GM19438 (cell line): ENCODE data around the gene NELFB.

Experiments
- ATAC-seq: cut with Tn5 transposase; IDR thresholded peaks from one replicate; pipeline ENCODE4 v1.9.1; 2021; ENCODE audit warnings: low read depth; ENCODE audit not compliant: unreplicated experiment

NELFB gene

DNA sequence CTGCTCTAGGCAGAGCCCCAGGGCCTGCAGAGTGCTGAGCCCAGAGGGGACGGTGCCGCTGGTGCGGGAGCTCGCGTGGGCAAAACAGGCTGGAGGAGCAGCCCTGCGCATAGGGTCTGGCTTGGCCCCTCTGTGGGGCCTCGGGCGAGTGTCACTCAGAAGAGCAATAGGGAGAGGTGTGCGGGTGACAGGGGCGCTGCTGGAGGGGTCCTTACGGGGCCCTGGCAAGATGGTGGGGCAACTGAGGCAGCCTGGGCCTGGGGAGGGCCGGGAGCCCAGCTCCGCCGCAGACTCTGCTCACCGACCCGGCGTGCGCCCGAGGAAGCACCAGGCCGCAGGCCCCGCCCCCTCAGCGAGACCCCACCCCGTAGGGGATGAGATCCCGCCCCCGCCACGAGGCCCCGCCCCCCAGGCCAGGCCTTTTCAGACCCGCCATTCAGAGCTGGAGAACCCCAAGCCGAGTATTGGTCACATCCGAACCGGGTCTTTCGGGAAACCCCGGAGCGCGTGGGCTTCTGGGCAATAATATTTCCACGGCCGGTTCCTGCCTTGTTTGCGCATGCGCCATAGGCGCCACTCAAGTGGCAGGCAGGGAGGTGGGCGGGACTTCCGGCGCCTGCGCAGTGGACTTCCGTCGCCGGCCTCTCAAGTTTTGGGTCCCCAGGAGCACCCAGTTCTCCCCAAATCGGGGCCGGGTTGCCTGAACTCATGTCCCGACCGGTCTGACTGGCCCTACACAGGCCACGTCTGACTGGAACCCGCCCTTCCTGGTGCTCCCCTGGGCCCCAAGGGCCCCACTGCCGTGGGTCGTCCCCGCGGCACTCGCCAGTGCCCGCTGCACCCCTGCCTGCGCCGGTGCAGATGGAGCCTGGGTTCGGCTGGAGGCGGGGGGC is 31.8 kb upstream of the NELFB start:
- ATAC-seq: peak; percentile 60

DNA sequence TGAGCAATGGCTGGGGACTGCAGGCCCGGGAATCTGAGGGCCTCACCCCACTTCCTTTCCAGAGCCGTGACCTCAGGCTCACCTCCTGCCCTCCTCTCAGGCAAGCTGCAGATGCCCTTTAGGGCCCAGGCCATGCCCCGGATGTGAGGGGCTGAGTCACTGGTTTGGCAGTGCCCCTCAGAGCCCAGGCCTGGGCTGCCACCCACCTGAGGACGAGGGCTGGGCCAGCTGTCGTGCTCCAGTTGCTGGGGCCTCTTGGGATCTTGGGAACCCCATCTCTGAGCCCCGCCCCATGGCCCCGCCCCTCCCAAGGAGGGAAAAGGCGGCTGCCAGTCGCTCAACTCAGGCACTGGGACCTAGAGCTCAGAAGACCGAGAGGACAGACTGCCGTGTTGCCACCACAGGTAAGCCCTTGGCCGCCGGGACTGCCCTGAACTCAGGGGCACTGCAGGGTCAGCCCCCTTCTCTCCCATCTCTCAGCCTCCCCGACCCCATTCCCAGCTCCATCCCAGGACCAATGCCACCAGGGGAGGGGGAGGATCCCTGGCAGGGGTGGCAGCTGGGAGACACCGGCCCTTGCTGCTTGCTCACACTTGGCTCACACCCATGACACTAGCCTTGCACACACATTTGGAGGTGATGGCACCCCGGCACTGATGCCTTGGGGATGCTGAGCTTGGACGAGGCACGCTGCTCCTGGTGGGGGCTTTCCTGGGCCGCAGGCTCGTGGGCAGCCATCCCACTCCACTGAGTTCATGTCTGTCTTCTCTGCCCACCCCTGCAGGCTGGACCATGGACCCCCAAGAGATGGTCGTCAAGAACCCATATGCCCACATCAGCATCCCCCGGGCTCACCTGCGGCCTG is 30.1 kb upstream of the NELFB start, which contains the start of gene CYSRT1:
TSS of gene CYSRT1 (plus strand) at position 345 of the 865 bp plus-strand sequence. CDS start at position 793, 448 bp downstream.
- no peak for ATAC-seq

GRCh38 chr9:137225699-137226331 is 29.3 kb upstream of the NELFB start:
- ATAC-seq: no peak

DNA sequence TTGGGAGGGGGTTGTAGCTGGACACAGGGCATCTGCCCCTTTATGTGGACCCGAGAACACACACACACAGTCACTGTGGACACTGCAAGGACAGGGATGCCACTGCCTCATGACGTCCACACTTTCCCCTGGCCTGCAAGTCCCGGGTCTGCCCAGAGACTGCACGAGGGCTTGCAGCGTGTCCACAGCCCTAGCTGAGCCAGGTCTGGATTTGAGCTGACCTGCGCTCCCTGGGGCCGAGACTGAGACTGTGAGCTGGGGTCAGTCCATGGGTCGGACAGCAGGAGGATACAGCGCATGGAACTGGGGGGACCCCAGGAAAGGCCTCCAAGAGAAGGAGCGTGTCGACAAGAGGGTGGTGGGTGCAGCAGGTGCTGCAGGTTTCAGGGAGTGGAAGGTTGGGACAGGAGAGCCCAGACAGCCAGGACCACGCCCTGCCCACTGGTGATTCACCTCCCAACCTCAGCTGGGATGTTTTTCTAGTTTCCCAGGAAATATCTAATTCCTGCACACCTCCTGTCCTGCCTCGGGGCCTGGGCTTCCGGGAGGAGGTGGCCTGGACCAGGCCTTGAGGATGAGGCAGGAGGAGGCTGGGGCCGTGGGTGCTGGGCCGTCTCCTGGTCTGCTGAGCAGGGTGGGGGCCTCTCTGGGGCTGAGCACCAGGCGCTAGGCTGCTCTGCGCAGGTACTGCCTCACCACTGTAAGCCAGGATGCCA is 28.6 kb upstream of the NELFB start:
- ATAC-seq: no peak

DNA sequence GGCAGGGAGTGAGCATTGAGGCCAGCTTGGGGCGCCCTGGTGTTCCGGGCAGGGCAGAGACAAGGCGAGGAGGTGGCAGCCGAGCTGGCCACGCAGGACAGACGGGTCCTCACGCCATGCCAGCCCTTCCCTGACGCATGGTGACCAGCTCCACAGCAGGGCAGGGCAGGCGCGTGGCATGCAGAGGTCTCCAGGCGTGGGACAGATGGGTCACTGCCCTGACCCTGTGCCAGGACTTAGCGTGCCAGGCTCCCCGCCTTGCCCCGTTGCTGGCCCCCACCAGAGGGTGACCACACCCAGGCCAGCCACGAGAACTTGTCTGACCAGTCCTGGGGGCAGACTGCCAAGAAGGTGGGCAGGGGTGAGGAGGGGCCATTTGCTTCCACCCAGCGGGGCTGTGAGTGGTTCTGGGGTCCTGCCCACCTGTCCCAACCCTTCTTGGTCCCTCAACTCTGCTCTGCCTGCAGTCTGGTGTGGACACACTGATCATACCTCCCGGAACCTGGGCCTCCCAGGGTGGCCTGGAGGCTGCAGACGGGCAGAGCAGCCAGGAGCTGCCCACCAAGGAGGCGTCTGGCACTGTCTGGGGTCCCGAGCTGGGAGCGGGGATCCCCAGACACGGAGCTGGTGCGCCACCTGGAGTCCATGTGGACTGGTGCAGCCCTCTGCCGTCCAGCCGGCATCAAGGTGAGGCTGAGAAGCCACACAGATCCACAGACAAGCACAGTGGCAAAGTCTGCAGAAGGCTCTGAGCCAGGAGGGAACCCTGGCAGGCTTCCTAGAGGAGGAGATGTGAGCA is 27.9 kb upstream of the NELFB start, which contains the start of gene RNF224:
TSS of gene RNF224 (plus strand) at position 449 of the 799 bp plus-strand sequence. CDS start 834 bp downstream, outside the sequence.
- ATAC-seq: no peak

- no peak for ATAC-seq
These were observed 27.1 kb upstream of the NELFB start for GRCh38 chr9:137227853-137228505.

- ATAC-seq: no peak
These were observed 26.6 kb upstream of the NELFB start for GRCh38 chr9:137228506-137228967.

DNA sequence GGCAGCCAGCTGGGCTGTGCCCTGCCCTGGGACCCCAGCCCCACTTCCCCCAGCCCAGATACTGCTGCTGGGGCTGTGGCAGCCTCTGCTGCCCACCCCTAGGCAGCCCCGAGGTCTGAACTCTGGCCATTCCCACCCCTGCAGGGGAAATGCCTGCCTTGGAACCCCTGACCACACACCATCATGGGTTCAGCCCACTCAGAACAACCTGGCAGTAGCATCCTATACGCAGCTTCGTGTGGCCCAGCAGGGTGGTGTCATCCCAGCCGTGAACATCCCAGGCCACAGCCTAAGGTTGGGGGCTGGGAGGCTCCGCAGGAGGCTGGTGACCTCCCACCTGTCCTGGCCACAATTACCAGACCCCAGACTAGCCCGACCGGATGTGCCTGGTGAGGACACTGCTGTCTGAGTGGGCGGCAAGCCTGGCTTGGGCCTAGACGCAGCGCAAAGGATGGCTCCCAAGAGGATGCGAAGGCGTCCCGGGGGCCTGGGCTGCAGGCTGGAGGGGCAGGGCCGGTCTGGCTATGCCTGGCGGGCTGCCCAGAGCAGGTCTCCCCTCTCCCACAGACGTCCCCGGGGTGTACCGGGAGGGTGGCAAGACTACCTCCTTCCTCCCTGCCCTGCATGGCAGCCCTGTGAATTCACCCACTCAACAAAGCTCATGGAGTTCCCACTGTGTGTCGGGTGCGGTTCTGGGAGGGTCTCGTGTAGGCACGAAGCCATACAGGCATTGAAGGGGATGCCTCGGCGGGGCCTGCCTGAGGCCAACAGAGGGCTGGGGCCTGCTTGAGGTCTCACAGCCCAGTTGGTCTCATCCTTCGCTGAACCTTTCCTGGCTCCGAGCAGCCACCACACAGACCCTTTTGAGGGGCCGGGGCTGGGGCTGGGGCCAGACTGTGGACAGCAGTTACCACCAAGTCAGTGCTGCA is 25.9 kb upstream of the NELFB start:
- no peak for ATAC-seq

GRCh38 chr9:137229903-137230704 is 25.0 kb upstream of the NELFB start:
- ATAC-seq: no peak

DNA sequence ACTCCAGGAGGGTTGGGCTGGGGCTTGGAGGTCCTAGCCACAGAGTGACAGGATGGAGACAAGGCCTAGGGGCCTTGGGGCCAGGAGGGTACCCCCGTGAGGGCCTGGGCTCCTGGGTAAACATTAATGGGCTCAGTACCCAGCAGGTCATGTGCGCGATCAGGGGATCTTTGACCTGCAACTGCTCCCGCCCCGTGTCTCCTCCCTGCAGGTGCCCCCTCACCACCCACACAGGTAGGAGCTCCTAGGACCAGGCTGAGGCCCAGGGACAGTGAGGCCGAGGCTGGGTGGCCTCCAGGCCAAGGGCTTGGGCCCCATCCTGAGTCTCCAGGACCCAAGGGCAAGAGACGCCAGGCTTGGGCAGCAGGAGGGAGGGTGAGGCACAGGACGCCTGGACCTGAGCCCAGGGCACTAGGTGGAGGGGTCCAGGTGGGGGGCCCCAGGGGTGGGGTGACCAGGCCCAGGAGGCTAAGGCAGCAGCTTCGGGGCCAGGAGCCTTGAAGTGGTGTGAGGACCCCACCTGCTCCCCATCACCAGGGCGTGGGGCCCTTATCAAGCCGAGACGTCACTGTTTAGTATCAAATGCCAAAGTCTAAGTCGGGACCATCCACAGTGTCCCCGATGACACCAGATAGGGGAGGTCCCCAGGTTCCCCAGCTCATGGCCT is 24.3 kb upstream of the NELFB start, which contains the start of gene SLC34A3:
TSS of gene SLC34A3 (plus strand) at position 197 of the 667 bp plus-strand sequence. CDS start 802 bp downstream, outside the sequence.
- no peak for ATAC-seq

DNA sequence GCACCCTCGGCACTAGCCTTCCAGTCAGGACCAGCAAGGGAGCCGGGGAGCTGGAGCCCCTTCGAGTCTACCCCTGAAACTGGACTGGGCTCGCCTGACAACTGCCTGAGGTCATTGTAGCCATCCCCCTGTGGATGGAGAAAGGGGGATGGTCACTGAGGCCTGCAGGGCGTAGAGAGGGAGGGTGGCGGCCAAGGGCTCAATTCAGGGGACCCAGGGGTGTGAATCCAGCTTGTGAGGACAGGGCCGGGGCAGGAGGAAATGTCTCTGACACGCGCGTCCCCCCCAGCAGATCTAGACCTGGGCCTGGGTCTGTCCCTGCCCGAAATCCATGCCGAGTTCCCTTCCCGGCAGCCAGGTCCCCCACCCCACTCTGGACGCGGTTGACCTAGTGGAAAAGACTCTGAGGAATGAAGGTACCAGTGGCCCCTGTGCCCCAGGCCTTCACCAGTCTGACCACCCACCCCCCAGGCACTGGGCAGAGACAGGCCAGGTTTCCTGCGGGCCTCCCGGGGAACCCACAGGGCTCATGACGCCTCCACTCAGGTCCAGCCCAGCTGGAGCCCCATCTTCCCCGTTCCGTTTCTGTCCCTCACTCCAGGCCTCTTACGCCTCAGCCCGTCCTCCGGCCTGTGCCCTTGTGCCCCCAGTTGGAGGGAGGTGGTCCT is 23.6 kb upstream of the NELFB start:
- no peak for ATAC-seq

DNA sequence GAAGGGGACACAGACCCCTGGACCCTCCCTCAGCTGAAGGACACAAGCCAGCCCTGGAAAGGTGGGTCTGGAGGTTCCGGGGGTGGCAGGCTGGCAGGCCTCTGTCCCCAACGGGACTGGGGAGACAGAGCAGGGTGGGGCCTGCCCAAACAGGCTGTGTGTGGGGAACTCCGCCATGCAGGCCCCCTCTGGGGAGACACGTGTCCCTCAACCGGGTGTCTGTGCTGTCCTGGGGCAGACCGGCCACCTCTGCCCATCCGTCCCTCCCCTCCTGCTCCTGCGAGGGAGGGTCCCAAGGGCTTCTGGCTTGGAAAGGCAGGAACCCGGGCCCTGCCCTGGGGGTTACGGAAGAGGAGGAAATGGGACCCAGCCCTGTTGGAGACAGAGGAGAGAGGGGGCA is 23.0 kb upstream of the NELFB start:
- ATAC-seq: no peak

DNA sequence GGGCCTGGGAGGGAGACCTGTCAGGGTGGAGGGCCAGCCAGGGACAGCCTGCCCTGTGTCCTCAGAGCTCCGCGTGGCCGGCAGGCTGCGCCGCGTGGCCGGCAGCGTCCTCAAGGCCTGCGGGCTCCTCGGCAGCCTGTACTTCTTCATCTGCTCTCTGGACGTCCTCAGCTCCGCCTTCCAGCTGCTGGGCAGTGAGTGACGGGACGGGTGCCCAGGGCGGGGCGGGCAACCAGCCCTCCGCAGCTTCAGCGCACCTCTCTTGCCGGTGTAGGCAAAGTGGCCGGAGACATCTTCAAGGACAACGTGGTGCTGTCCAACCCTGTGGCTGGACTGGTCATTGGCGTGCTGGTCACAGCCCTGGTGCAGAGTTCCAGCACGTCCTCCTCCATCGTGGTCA is 22.6 kb upstream of the NELFB start:
- no peak for ATAC-seq

DNA sequence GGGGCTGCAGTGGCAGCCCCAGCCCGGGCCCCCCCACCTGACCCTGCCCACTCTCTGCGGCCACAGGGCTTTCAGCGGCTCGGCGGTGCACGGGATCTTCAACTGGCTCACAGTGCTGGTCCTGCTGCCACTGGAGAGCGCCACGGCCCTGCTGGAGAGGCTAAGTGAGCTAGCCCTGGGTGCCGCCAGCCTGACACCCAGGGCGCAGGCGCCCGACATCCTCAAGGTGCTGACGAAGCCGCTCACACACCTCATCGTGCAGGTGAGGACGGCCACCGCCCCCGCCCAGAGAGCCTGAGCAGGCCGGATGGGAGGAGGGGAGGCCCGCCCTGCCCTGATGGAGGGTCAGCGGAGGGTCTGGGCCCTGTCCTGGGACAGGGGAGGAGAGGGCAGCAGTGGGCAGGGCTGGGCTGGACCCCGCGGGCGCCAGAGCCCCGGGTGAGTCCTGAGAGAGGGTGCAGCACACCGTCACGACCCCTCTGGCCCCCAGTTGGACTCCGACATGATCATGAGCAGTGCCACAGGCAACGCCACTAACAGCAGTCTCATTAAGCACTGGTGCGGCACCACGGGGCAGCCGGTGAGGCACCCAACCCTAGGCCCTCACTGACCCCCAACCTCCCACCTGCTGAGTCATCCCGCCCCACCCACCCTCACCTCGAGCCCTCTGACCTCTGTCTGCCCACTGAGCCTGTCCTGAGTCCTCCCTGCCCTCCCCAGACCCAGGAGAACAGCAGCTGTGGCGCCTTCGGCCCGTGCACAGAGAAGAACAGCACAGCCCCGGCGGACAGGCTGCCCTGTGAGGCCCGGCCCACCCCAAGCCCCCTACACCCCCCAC is 21.8 kb upstream of the NELFB start:
- ATAC-seq: no peak
